HepG2 (cell line): ENCODE measurements around the gene RPL41.
A peak's percentile ranks its signal among the peaks of the same experiment; 100 is the strongest.

Experiments
- ESRRA ChIP-seq: sonication (generic); formaldehyde crosslinking; IDR thresholded peaks from 2 replicates; pipeline ENCODE4 v1.5.1; 2020; ENCODE audit warnings: mild to moderate bottlenecking, low read depth, missing genetic modification reagents
- JUN ChIP-seq: sonication (generic); formaldehyde crosslinking; IDR thresholded peaks from 2 replicates; pipeline ENCODE4 v1.4.0; 2020; ENCODE audit warnings: mild to moderate bottlenecking, missing genetic modification reagents
- TCF7 ChIP-seq: sonication (generic); IDR thresholded peaks from 2 replicates; pipeline ENCODE4 v1.6.1; 2016; ENCODE audit warnings: antibody characterized with exemption, low read depth
- ZNF652 ChIP-seq: IDR thresholded peaks from 2 replicates; pipeline ENCODE4 v1.6.1; 2016; ENCODE audit warnings: low read depth, borderline replicate concordance
- TF ChIP-seq, protein P1 (sequence below): sonication (generic); formaldehyde crosslinking; IDR thresholded peaks from 2 replicates; pipeline ENCODE4 v1.8.1; 2023; ENCODE audit warnings: missing genetic modification reagents, inconsistent platforms, borderline replicate concordance

DNA sequence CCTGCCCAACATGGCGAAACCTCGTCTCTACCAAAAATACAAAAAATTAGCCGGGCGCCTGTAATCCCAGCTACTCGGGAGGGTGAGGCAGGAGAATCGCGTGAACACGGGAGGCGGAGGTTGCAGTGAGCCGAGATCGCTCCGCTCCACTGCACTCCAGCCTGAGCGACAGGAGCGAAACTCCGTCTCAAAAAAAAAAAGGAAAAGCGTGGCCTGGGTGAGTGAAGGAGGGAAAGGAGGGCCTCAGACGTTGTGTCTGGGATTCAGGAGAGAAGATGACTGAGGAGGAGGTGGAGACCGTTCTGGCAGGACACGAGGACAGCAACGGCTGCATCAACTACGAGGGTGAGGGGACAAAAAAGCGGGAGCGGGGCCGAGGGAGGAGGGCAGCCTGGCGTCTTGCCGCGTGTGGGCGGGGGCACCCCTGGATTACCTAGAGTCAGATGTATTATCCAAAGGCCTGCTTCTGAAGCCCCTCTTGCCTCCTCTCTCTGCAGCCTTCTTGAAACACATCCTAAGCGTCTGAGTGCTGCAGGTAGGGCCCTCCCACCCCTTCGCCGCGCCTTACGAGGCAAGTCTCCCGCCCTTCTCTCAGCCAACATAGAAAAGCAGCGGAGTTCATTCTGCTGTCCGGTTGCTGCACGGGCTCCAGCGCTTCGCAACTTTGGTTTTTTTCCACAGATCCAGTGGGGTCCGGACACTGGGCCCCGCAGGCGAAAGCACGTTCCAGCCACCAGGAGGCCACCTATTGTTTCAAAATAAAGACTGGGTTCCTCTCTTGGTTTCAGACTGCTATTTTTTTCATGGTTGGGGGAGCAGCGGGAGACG lies 41.0 kb downstream of the RPL41 start:
- no peak for TF ChIP-seq JUN (CRISPR knock-in tag)
- TF ChIP-seq, protein P1, sequence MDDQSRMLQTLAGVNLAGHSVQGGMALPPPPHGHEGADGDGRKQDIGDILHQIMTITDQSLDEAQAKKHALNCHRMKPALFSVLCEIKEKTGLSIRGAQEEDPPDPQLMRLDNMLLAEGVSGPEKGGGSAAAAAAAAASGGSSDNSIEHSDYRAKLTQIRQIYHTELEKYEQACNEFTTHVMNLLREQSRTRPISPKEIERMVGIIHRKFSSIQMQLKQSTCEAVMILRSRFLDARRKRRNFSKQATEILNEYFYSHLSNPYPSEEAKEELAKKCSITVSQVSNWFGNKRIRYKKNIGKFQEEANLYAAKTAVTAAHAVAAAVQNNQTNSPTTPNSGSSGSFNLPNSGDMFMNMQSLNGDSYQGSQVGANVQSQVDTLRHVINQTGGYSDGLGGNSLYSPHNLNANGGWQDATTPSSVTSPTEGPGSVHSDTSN, result no peak
- TF ChIP-seq ESRRA (CRISPR knock-in tag), result no peak
- no peak for TF ChIP-seq TCF7
- peak; percentile 41; the same call in 1 of the 2 replicates for TF ChIP-seq ZNF652
